Epithelial cell of esophagus (primary cell): ENCODE results near the gene SEC22B.
"Not testable (repeated sequence)": the region's sequence is repeated elsewhere in the genome, so short reads cannot be mapped to it uniquely, and the experiment has no call there.

ENCODE experiments used
- DNase-seq: peaks from one replicate; pipeline ENCODE4 v3.0.0; 2010; ENCODE audit warnings: low read depth
- H3K4me3 ChIP-seq: 2 replicates; pipeline ENCODE4 v1.5.1; 2011; ENCODE audit warnings: mild to moderate bottlenecking, low read length, control low read depth

The SEC22B gene

DNA sequence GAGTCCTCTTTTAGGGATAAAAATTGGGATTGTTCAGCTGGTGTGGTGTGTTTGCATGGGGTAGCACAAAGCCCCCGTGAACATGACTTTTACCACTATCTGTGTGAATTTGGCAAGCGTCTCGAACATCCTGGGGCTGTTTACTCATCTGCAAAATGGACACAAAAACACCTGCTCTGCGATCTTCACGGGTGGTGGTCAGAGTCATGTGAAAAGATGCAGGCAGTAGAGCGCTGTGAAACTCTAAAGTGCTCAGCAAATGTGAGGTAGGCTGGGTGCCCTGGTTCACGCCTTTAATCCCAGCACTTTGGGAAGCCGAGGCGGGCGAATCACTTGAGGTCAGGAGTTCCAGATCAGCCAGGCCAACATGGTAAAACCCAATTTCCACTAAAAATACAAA is 67.1 kb downstream of the SEC22B start:
- not testable (repeated sequence) for H3K4me3 ChIP-seq, DNase-seq

GRCh38 chr1:120105288-120105687 is 71.0 kb downstream of the SEC22B start:
- not testable (repeated sequence) for H3K4me3 ChIP-seq, DNase-seq

- DNase-seq, H3K4me3 ChIP-seq: not testable (repeated sequence)
Observed at GRCh38 chr1:120103768-120104167, 72.6 kb downstream of the SEC22B start.

DNA sequence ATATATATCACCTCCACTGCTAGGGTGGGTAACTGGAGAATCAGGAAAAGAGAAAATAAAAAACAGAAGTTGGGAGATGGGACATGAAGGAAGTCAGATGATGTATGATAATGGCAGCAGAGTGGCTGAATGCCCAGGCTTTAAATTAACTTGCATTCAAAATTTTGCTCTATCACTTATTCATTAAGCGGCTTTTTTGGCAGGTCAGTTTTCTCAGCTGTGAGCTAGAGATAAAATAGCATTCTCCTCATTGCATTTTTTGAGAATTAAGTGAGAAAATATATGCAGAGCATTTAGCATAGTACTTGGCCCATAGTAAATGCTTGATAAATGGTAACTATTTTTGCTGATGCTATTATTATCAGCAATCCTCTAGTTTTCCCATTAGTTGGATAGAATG is 74.7 kb downstream of the SEC22B start:
- DNase-seq, H3K4me3 ChIP-seq: not testable (repeated sequence)
